Endometrial microvascular endothelial cells (primary cell): Measurements from ENCODE around the gene C14orf180. TPM values are rescaled to one million over a fixed set of nuclear protein-coding genes. Genes with fewer than 3 reads are reported as not detected.

Experiments used
- in situ Hi-C: cut with HindIII; loops from 2 replicates; pipeline ENCODE4 v1.10.0; 2017; ENCODE audit warnings: low sequenced_read_pairs, low pct_unique_long_range_greater_than_20kb; ENCODE audit errors: inconsistent ontology term
- total RNA-seq: library from RNA; depleted of rRNA; stranded (reverse); fragments of >200 nt; gene quantifications from one replicate; pipeline ENCODE4 v1.2.3, GENCODE V29; 2015; ENCODE audit errors: inconsistent ontology term

The C14orf180 gene
- total RNA-seq, 1 donor from 2014 or later: not detected

DNA sequence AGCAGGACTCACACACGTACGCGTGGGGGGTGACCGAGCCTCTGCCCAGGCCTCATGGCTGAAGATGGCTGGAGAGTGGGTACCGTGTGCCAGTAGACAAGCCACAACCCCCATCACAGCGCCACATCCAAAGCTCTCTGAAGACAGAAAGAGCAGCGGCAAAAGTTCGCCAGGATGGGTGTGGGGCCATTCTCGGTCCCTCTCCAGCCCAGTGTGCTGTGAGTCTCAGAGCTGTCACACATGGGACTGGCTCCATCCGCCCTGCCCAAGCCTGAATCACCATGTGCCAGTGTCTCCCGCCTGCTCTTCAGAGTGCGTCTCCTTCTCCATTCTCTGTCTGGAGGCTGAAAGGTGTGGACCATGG lies 19.3 kb downstream of the C14orf180 start:
- in situ Hi-C loops: no loop called here

DNA sequence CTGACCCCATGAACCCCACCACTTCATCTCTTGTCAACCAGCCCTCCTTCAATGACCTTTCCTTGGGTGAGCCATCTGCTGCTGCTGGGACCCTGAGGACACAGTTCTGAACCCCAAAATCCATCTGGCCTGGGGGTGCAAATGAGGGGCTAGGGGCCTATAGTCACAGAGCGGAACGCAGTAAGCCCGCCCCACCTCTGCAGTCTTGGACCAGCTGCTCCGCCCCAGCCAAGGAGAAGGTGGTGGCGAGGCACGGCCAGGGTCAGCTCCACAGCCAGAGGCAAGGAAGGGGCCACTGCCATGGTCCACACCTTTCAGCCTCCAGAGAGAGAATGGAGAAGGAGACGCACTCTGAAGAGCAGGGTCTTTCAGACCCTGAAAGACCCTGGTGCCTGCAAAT lies 19.9 kb downstream of the C14orf180 start:
- in situ Hi-C loops: no loop called here

DNA sequence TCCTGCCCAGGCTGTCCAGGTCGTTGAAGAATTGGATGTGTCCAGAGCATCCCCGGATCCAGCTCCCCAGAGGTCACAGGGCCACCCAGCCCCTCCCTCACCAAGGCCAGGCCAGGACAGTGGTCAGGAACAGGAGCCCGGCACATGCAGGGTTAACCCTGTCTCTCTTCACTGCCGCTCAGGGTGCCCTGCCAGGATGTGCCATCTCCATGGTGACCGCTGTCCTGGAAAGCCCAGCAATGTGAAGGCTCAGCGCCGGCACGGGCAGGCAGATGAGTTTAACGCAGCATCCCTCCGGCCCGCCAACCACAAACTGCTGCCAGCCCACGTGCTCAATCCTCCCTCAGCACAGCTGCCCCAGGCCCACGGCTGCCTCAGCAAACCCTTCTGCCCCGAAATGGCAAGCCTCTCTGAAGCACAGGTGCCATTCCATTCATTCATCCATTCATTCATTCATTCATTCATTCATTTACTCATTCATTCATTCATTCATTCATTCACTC lies 20.6 kb downstream of the C14orf180 start:
- in situ Hi-C loops: no loop called here

GRCh38 chr14:104600805-104601204 lies 21.2 kb downstream of the C14orf180 start:
- in situ Hi-C loops: no loop called here

GRCh38 chr14:104601786-104602185 lies 22.2 kb downstream of the C14orf180 start:
- in situ Hi-C loops: no loop called here

DNA sequence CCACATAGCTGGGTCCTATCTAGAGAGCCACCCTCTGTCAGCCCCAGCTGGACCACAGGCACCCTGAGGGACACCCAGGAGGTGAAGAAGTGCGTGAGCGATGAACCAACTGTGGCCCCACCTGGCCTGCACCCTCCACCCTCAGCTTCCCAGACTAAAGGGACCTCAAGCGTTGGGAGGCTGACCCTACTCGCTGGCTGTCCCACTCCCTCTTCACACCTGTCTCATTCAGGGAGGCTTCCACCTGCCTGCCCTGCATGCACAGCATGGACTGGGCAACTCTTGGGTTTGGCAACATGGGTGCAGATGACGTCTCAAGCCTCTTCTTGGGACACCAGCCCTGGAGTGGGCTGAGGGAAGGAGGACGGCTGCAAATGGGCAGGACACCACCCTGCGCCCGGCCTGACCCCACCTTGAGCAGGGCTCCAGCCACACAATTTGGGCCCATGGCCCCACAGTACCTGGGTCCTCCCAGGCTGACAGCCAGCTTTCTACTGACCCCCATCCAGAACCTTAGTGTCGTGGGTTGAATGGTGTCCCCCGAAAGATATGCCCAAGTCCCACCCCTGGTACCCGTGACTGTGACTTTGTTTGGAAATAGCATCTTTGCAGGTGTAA lies 22.9 kb downstream of the C14orf180 start:
- in situ Hi-C loops: no loop called here

DNA sequence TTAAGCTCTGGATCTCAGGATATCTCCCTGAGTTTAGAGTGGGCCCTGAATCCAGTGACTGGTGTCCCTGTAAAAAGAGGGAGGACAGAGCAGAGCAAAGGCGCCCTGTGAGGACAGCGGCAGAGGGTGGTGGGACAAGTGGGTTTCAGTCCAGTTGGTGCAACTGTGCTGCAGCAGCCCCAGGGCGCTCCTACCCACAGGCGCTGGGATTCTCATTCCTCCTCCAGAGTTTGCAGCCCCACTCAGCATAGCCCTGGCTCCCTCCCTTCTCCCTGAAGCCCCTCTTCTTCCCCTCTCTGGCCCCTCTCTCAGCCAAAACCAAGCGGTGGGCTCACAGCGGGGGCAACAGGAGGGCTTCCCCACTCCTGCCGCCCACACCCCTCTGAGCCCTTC lies 23.4 kb downstream of the C14orf180 start:
- in situ Hi-C loops: no loop called here

DNA sequence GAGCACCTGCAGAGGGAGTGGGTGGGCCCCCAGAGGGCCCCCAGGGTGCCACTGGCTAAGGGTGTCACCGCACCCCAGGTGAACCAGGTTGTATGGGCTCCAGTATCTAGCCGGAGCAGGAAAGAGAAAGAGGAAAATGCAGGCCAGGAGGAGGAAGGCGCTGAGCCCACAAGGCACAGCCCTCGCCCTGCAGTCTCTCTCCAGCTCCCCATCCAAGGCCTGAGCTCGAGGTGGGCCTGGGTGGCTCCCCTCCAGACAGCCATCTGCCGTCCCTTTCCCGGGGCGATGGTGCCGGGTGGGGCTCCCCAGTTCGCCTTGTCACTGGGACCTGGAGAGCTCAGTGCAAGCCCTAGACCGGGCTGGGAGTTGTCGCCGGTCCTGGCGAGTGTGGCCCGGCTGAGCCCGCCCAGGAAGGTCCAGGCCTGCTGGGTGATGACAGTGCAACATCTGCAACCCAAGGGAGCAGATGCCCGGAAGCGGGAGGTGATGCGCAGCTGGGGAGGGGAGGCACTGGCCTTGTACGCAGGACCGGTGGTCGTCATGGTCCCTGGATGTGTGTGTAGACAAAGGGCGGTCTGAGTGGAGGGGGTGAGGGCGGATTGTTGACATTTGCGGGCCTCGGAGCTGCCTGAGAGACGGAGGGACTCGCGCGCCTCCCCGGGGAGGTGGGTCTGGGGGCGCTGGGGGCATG lies 24.3 kb downstream of the C14orf180 start:
- in situ Hi-C loops: no loop called here

DNA sequence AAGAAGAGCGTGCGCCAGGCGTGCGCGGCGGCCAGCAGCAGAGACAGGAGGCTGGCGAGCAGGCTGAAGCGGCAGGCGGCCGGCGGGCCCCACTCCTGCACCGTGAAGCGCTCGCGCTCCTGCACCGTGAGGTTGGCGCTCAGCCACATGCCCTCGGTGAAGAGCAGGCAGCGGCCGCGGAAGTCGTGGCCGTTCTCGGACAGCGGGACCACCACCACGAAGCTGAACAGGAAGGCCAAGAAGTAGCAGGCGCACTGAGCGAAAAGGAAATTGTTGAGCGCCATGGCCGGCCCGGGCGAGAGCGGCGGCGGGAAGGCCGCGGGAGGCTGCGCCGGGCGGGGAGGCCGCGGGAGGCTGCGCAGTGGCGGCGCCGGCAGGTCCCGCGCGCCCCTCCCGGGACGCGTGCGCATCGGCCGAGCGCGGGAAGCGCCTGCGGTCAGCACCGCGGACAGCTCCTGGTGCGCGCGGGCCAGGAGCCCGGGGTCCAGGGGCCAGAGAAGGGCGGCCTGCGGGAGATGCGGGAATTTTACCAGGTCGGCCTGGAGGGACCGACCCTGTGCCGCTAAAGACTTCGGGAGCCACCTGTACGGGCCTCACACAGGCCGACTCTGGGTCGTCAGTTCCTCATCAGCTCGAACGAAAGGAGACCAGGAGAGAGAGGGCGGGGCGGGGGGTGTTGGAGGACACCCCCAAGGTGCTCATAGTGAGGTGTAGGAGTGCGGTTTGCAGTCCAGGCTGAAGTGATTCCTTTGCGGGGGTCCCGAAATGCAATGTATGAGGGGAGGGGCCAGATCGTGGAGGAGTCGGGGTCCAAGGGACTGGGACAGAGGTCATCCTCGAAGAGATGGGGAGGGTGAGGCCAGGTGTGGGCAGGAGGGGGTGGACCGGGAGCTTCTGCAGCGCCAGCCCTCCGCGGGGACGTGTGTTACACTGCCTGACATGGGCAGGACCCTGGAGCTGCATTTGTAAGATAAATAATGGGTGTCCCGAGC lies 25.2 kb downstream of the C14orf180 start, which contains the start of gene TMEM179:
Gene TMEM179 (minus strand): TSS at position 315 of the 992 bp plus-strand sequence. CDS start 31 bp downstream, at position 284.
- in situ Hi-C loops: no loop called here

- in situ Hi-C loops: no loop called here
Observed at GRCh38 chr14:104609666-104610065, 30.1 kb downstream of the C14orf180 start.

GRCh38 chr14:104610749-104611310 lies 31.3 kb downstream of the C14orf180 start:
- in situ Hi-C loops: no loop called here

GRCh38 chr14:104611881-104612280 lies 32.3 kb downstream of the C14orf180 start:
- in situ Hi-C loops: no loop called here

GRCh38 chr14:104614126-104614812 lies 34.7 kb downstream of the C14orf180 start:
- in situ Hi-C loops: no loop called here

- in situ Hi-C loops: no loop called here
Observed at GRCh38 chr14:104624939-104625338, 45.4 kb downstream of the C14orf180 start.

DNA sequence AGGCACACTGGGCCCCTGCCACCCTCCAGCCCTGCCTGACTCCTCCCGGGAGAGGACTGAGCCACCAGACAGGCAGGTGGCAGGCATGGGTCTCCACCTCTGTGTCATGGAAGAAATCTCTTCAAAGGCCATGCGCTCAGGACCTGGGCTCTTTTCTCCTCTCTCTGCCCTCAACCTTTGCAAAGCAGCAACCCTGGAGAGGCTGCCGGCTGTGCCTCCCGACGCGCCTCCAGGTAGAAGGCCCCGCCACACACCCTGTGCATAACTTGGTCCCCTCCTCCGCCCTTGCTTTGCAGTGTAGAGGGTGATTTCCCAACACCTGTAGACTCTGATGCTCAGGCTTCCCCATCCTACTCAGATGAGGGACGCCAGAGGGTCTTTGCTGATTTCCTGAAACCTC lies 53.2 kb downstream of the C14orf180 start:
- in situ Hi-C loops: no loop called here

- in situ Hi-C loops: no loop called here
Observed at GRCh38 chr14:104633276-104634137, 53.9 kb downstream of the C14orf180 start.

GRCh38 chr14:104634138-104634760 lies 54.7 kb downstream of the C14orf180 start:
- in situ Hi-C loops: no loop called here
